HG03103 (cell line): Measurements from ENCODE around the gene ATP13A5.

ENCODE experiments used
- ATAC-seq: cut with Tn5 transposase; IDR thresholded peaks from one replicate; pipeline ENCODE4 v1.9.1; 2021; ENCODE audit warnings: low read depth; ENCODE audit not compliant: unreplicated experiment

ATP13A5 gene

DNA sequence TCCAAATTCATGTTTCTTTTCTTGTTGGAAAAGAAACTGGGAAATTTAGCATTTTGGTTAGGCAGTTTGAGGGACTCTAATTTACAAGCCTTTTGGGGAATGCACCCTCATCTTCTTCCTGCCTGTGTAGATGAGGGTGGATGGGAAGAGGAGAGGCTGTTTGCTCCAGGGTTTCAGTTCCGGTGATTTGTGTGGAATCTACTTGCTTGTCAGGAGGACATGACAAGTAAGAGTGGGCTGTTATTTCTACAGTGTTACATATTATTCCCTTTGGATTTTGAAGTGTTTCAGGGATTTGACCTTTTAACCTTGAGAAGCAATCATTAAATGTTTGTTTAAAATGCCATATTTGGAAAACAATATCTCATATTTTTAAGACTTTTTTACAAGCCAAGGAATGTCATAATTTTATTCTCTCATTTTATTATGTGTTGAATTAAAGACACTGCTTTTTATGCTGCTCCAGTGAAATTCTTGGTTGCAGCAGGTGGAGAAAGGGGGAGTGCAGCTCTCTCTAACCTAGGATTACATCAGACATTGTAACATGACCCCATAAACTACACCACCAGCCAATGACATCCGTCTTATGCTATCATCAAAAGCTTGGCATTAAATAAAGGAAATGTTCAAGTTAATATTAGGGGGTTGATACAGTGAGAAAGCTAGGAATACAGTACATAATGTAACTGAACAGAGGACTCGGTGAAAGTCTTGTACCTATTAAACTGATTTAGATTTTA is 107.3 kb downstream of the ATP13A5 start:
- ATAC-seq = no peak

- ATAC-seq = no peak
Observed at GRCh38 chr3:193270451-193270850, 108.1 kb downstream of the ATP13A5 start.

- no peak for ATAC-seq
Observed at GRCh38 chr3:193269343-193270028, 109.1 kb downstream of the ATP13A5 start.

DNA sequence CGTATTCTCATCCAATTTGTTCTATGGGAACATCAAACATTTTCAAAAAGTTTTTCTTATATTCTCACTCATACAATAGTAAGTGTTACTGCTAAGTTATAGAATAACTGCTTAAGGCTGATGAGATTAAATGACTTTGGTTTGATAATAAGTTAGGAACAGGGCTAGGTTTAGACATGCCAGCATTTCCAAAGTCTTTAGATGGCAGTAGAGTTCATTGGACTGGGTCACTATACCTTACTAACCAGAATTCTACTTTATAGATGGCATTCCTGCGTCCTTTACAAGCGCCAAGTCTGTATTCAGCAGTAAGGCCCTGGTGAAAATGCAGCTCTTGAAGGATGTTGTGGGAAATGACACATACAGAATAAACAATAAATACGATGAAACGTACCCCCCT is 115.8 kb downstream of the ATP13A5 start:
- ATAC-seq = no peak

- ATAC-seq = no peak
Observed at GRCh38 chr3:193261970-193262369, 116.6 kb downstream of the ATP13A5 start.

DNA sequence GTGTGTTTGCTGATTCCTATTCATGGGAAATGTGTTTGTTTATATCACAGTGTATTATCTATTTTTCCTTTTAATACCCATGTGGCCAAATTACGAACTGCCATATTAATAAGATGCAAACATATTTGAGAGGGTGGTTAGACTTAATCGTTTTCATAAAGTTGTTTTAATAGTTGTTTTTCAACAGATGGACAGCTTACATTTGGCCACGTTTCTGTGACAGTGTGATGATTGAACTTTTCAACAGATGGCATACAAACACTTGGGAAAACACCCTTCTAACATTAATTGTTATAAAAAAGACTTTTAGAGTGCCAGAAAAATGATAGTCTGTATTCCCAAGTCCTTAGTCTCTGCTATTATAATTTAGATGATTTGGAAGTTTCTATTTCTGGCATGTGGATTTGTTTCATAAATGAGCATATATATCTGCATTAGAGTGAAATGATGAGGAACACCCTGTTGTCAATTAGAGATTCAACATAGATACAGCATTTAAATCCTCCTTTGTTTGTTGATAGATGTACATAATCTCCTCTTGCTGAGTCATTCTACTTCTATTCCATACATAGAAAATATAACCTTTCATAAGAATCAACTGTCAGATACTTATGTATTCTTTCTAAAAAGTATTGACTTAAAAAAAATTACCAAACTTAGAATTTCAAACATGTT is 124.4 kb downstream of the ATP13A5 start:
- no peak for ATAC-seq

- no peak for ATAC-seq
Observed at GRCh38 chr3:193250492-193250891, 128.1 kb downstream of the ATP13A5 start.

GRCh38 chr3:193248848-193249468 is 129.6 kb downstream of the ATP13A5 start:
- no peak for ATAC-seq

DNA sequence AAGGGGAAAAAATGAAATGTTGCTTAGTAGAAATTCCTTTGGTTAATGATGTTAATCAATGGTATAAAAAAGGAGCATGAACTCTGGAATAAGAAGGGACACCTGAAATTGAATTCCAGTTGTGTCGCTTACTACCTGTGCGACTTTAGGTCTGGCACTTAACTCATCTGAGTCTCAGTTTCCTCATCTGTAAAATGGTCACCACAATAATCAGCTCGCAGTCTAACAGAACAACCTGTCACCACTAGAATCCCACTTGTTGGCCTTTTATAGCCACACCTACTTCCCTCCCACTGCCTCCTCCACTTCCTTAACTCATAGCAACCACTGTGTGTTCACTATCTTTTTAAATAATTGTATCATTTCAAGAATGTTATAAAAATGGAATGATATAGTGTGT is 135.0 kb downstream of the ATP13A5 start:
- no peak for ATAC-seq

DNA sequence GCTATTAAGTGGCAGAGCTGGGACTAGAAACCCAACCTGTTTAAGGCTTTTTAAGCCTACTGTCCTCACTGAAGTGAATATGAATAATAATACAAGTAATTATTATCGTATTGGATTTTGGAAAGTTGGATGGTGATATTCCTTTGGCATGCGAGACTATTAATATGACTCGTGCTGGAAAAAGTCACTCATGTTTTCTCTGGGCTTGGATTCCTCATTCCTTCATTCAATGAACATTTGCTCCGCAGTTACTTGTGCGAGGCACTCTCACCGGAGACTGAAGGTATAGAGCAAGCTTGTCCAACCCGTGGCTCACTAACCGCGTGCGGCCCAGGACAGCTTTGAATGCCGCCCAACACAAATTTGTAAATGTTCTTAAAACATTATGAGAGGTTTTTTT is 136.8 kb downstream of the ATP13A5 start:
- ATAC-seq = no peak

GRCh38 chr3:193240850-193241706 is 137.5 kb downstream of the ATP13A5 start, which contains the start of gene PLAAT1:
TSS of gene PLAAT1 (plus strand) at chr3:193241222. CDS start at chr3:193255651, 14,429 bp downstream.
- no peak for ATAC-seq

DNA sequence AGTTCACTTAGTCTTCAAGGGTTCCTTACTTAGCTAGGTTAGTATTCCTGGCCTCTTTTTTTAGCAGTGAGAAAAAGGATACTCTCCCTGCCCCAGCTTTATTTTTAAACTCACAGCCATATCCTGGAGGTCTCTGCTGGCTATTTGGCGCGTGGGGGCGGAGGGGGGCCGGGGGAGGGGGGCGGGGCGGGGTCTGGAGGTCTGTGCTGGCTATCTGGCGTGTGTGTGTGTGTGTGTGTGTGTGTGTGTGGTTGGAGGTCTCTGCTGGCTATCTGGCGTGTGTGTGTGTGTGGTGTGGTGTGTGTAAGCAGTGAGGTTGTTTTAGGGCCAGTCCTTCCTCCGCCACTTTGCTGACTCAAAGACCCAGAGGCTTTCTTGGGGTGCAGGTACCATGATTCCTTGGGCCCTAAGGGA is 138.1 kb downstream of the ATP13A5 start:
- ATAC-seq = no peak

GRCh38 chr3:193237030-193237429 is 141.5 kb downstream of the ATP13A5 start:
- ATAC-seq = no peak

GRCh38 chr3:193236599-193236998 is 142.0 kb downstream of the ATP13A5 start:
- ATAC-seq = no peak

GRCh38 chr3:193231201-193231600 is 147.4 kb downstream of the ATP13A5 start:
- ATAC-seq = no peak

- no peak for ATAC-seq
Observed at GRCh38 chr3:193230610-193231009, 147.9 kb downstream of the ATP13A5 start.

- ATAC-seq = no peak
Observed at GRCh38 chr3:193229851-193230420, 148.6 kb downstream of the ATP13A5 start.

DNA sequence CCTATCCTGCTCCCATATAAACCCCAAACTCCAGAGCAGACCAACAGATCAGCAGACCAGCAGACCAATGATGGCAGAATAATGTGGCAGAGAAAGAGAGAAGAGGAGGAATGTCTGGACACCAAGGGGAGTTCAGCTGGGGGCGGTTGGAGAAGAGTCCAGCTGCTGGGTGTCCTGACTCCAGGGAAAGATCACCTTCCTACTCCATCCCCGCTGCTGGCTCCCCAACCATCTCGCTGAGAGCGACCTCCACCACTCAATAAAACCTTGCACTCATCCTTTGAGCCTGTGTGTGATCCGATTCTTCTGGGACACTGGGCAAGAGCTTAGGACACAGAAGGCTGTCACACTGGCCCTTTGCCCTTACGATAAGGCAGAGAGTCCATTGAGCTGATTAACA is 150.3 kb downstream of the ATP13A5 start:
- ATAC-seq = no peak

DNA sequence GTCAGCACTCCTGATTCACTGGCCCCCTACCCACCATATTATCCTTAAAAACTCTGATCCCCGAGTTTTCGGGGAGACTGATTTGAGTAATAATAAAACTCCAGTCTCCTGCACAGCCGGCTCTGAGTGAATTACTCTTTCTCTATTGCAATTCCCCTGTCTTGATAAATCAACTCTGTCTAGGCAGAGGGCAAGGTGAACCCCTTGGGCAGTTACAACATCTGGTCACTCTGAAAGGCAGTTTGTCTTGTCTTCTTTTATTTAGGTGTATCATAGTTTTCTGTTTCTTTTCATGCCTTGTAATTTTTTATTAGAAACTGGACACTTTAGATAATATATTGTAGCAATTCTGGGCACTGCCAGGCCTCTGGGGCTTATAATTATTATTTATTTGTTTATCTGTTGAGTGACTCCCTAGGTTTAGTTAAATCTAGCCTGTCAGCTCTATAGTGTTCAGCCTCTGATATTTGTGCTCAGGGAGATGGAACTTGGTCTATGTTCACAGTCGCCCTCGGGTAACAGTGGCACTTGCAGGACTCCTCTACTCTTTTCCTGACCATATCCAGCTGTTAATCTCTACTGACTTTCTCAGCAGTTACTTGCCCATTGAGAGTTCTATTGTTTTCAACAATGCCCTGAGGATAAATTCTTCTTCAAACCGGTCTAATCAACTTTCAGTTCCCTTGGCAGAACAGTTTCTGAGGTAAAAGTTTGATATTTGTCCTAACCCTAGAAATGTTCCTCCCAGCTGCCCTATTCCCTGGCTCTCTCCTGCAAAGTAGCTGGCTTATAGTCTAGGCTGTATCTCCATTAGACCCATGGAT is 153.0 kb downstream of the ATP13A5 start:
- ATAC-seq = no peak
